H9 (cell line): Measurements from ENCODE around the gene MARVELD2. TPM values are rescaled to one million over a fixed set of nuclear protein-coding genes. Genes with fewer than 3 reads are reported as not detected.
A peak's percentile ranks its signal among the peaks of the same experiment; 100 is the strongest.

Experiments
- DNase-seq: peaks from one replicate; pipeline ENCODE4 v3.0.0-alpha.2; 2017
- H2AFZ ChIP-seq: one replicate; pipeline ENCODE4 v1.6.1; 2013; ENCODE audit warnings: mild to moderate bottlenecking, low read length, control low read depth, moderate library complexity
- H2AK5ac ChIP-seq: 2 replicates; pipeline ENCODE4 v1.6.1; 2013; ENCODE audit warnings: low read length, control low read depth, mixed read lengths; ENCODE audit not compliant: insufficient read length
- H2BK120ac ChIP-seq: one replicate; pipeline ENCODE4 v1.6.1; 2013; ENCODE audit warnings: low read depth, mild to moderate bottlenecking, low read length, control low read depth, inconsistent platforms; ENCODE audit not compliant: poor library complexity, severe bottlenecking
- H2BK12ac ChIP-seq: 2 replicates; pipeline ENCODE4 v1.6.1; 2013; ENCODE audit warnings: low read length, control low read depth, mixed read lengths, low read depth; ENCODE audit not compliant: insufficient read length
- H2BK15ac ChIP-seq: 2 replicates; pipeline ENCODE4 v1.6.1; 2013; ENCODE audit warnings: low read depth, low read length, control low read depth
- H2BK20ac ChIP-seq: one replicate; pipeline ENCODE4 v1.6.1; 2013; ENCODE audit warnings: low read depth, mild to moderate bottlenecking, low read length, control low read depth, inconsistent platforms; ENCODE audit not compliant: poor library complexity, severe bottlenecking
- H2BK5ac ChIP-seq: 2 replicates; pipeline ENCODE4 v1.6.1; 2013; ENCODE audit warnings: low read length, control low read depth, mixed read lengths; ENCODE audit not compliant: insufficient read length
- H3K14ac ChIP-seq: 2 replicates; pipeline ENCODE4 v1.6.1; 2013; ENCODE audit warnings: low read length, control low read depth; ENCODE audit not compliant: insufficient read depth
- H3K18ac ChIP-seq: 2 replicates; pipeline ENCODE4 v1.6.1; 2013; ENCODE audit warnings: low read depth, mild to moderate bottlenecking, mixed read lengths, low read length, control low read depth; ENCODE audit not compliant: insufficient read length
- H3K23ac ChIP-seq: 2 replicates; pipeline ENCODE4 v1.6.1; 2013; ENCODE audit warnings: low read length, control low read depth, mixed read lengths, low read depth; ENCODE audit not compliant: insufficient read length
- H3K23me2 ChIP-seq: 2 replicates; pipeline ENCODE4 v1.6.1; 2013; ENCODE audit warnings: low read depth, mild to moderate bottlenecking, mixed read lengths, low read length, control low read depth; ENCODE audit not compliant: insufficient read length, poor library complexity, severe bottlenecking
- H3K27ac ChIP-seq: 2 replicates; pipeline ENCODE4 v1.5.1; 2013; ENCODE audit warnings: low read length, control low read depth, mixed read lengths, low read depth; ENCODE audit not compliant: insufficient read length
- H3K27me3 ChIP-seq: 2 replicates; pipeline ENCODE4 v1.6.1; 2013; ENCODE audit warnings: low read length, control low read depth, inconsistent platforms; ENCODE audit not compliant: insufficient read depth
- H3K4ac ChIP-seq: 2 replicates; pipeline ENCODE4 v1.6.1; 2013; ENCODE audit warnings: low read depth, mild to moderate bottlenecking, control low read depth, inconsistent platforms, low read length, moderate library complexity
- H3K4me1 ChIP-seq: 2 replicates; pipeline ENCODE4 v1.6.1; 2013; ENCODE audit warnings: low read length, control low read depth, inconsistent platforms; ENCODE audit not compliant: insufficient read depth
- H3K4me2 ChIP-seq: 2 replicates; pipeline ENCODE4 v1.6.1; 2013; ENCODE audit warnings: low read length, control low read depth, mixed read lengths; ENCODE audit not compliant: insufficient read length, insufficient read depth
- H3K56ac ChIP-seq: 2 replicates; pipeline ENCODE4 v1.6.1; 2013; ENCODE audit warnings: low read depth, mild to moderate bottlenecking, mixed read lengths, low read length, control low read depth; ENCODE audit not compliant: insufficient read length
- H3K79me1 ChIP-seq: 2 replicates; pipeline ENCODE4 v1.6.1; 2013; ENCODE audit warnings: low read depth, mild to moderate bottlenecking, moderate library complexity, low read length, control low read depth, inconsistent platforms; ENCODE audit not compliant: insufficient read depth, poor library complexity, severe bottlenecking
- H3K79me2 ChIP-seq: 2 replicates; pipeline ENCODE4 v1.6.1; 2013; ENCODE audit warnings: low read length, control low read depth, inconsistent platforms; ENCODE audit not compliant: insufficient read depth
- H3K9ac ChIP-seq: 2 replicates; pipeline ENCODE4 v1.6.1; 2013; ENCODE audit warnings: low read length, control low read depth, mixed read lengths; ENCODE audit not compliant: insufficient read length; ENCODE audit errors: extremely low read depth
- H3K9me3 ChIP-seq: one replicate; pipeline ENCODE4 v1.6.1; 2013; ENCODE audit warnings: low read depth, low read length, inconsistent platforms; ENCODE audit not compliant: control insufficient read depth
- H3T11ph ChIP-seq: one replicate; pipeline ENCODE4 v1.6.1; 2013; ENCODE audit warnings: mild to moderate bottlenecking, low read length, control low read depth, inconsistent platforms
- H4K20me1 ChIP-seq: one replicate; pipeline ENCODE4 v1.6.1; 2013; ENCODE audit not compliant: control insufficient read depth, insufficient read length, insufficient read depth
- H4K5ac ChIP-seq: 2 replicates; pipeline ENCODE4 v1.6.1; 2013; ENCODE audit warnings: low read depth, mild to moderate bottlenecking, mixed read lengths, low read length, control low read depth; ENCODE audit not compliant: insufficient read length
- H4K8ac ChIP-seq: replicated peaks from 2 replicates; pipeline ENCODE4 v1.6.1; 2013; ENCODE audit warnings: low read length, control low read depth, mixed read lengths, low read depth; ENCODE audit not compliant: insufficient read length
- H4K91ac ChIP-seq: 2 replicates; pipeline ENCODE4 v1.6.1; 2013; ENCODE audit warnings: low read depth, mild to moderate bottlenecking, moderate library complexity, mixed read lengths, low read length, control low read depth; ENCODE audit not compliant: insufficient read length
- H3K27ac Mint-ChIP-seq, 3 experiments: 2 replicates in 2 of 3; 3 replicates in 1 of 3; pipeline ENCODE4 v1.8.0; 2020 to 2021; ENCODE audit warnings: mixed read lengths in 3 of 3, mild to moderate bottlenecking in 1 of 3, moderate library complexity in 1 of 3
- H3K27me3 Mint-ChIP-seq: 2 replicates; pipeline ENCODE4 v1.8.0; 2021; ENCODE audit warnings: low read depth, mild to moderate bottlenecking, moderate library complexity, mixed read lengths
- H3K36me3 Mint-ChIP-seq, 3 experiments: 2 replicates in 2 of 3; 3 replicates in 1 of 3; pipeline ENCODE4 v1.8.0; 2020 to 2021; ENCODE audit warnings: low read depth in 3 of 3, mixed read lengths in 3 of 3; ENCODE audit not compliant: insufficient read depth in 1 of 3
- H3K4me1 Mint-ChIP-seq, 2 experiments: 2 replicates each; pipeline ENCODE4 v1.8.0; 2020; ENCODE audit warnings: mixed read lengths in 2 of 2
- H3K4me3 Mint-ChIP-seq, 2 experiments: 2 replicates in 1 of 2; 3 replicates in 1 of 2; pipeline ENCODE4 v1.8.0; 2020 to 2021; ENCODE audit warnings: mild to moderate bottlenecking in 2 of 2, mixed read lengths in 2 of 2, moderate library complexity in 1 of 2
- H3K9me3 Mint-ChIP-seq, 2 experiments: 2 replicates in 1 of 2; 3 replicates in 1 of 2; pipeline ENCODE4 v1.8.0; 2020; ENCODE audit warnings: mild to moderate bottlenecking in 2 of 2, mixed read lengths in 2 of 2, moderate library complexity in 1 of 2
- WGBS: extraction: QIAGEN DNeasy Blood & Tissue Kit; methylation state at CpG from one replicate; pipeline ENCODE4 v1.1.7; 2013; ENCODE audit warnings: missing lambda C conversion rate, low lambda C conversion rate, mixed read lengths; ENCODE audit not compliant: insufficient read length; ENCODE audit errors: extremely low coverage; 5-methylcytosine and 5-hydroxymethylcytosine counted together
- total RNA-seq: library from RNA; stranded (reverse); gene quantifications from 2 replicates; pipeline ENCODE4 v1.2.1, GENCODE V29; 2021
- TF ChIP-seq, protein P1 (sequence below): fragments of 200-600 bp; sonication (generic); conservative IDR thresholded peaks from 3 replicates; pipeline ENCODE4 v1.8.0; 2021; ENCODE audit warnings: antibody characterized with exemption, mild to moderate bottlenecking

MARVELD2 gene
- total RNA-seq, 1 experiment from 2014 or later, result 30.3 TPM

DNA sequence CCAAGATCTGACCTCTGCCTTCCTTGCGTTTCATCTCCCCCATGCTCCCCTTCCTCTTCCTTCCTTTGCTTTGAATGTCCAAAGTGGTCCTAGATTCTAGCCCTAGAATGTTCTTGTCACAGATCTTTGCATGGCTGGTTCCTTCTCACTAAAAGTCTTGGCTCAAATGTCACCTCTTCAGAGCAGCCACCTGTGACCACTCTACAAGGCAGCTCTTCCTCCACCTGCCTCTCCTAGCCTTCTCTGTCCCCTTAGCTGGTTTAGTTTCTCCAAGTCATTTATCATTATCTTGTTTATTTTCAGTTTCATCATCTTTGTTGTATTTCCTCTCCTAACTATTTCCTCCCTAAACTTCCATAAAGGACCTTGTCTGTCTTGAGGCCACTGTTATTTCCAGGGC lies 70.6 kb downstream of the MARVELD2 start:
- no peak overlapping the region for H3K14ac ChIP-seq
- H3K27ac ChIP-seq, result no peak overlapping the region
- H4K91ac ChIP-seq, result no peak overlapping the region
- H3K9ac ChIP-seq, result no peak overlapping the region
- Mint-ChIP-seq H3K27me3 (no peaks in the 10 kb centered on the region), H3K9me3 (no peaks in the 10 kb centered on the region), H3K4me3 (no peak overlapping the region), H3K36me3 (no peaks in the 10 kb centered on the region), H3K4me1 (peaks cover 8 to 9% of the 10 kb centered on the region in 2 experiments), H3K27ac (no peak overlapping the region)
- no peak overlapping the region for H3K56ac ChIP-seq
- H4K20me1 ChIP-seq, result no peaks in the 10 kb centered on the region
- H2BK20ac ChIP-seq, result no peak overlapping the region
- H4K8ac ChIP-seq, result peak overlapping the region; percentile 55
- no peaks in the 10 kb centered on the region for H3K23me2 ChIP-seq
- TF ChIP-seq, protein P1, sequence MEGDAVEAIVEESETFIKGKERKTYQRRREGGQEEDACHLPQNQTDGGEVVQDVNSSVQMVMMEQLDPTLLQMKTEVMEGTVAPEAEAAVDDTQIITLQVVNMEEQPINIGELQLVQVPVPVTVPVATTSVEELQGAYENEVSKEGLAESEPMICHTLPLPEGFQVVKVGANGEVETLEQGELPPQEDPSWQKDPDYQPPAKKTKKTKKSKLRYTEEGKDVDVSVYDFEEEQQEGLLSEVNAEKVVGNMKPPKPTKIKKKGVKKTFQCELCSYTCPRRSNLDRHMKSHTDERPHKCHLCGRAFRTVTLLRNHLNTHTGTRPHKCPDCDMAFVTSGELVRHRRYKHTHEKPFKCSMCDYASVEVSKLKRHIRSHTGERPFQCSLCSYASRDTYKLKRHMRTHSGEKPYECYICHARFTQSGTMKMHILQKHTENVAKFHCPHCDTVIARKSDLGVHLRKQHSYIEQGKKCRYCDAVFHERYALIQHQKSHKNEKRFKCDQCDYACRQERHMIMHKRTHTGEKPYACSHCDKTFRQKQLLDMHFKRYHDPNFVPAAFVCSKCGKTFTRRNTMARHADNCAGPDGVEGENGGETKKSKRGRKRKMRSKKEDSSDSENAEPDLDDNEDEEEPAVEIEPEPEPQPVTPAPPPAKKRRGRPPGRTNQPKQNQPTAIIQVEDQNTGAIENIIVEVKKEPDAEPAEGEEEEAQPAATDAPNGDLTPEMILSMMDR, result no peak
- H3K79me2 ChIP-seq, result no peaks in the 10 kb centered on the region
- H3K4ac ChIP-seq, result no peak overlapping the region
- H2BK15ac ChIP-seq, result no peak overlapping the region
- no peak overlapping the region for H3K23ac ChIP-seq
- H3K9me3 ChIP-seq, result no peaks in the 10 kb centered on the region
- no peak overlapping the region for H2BK120ac ChIP-seq
- no CpG with 5 or more reads among the region's 1 CpG for WGBS
- no peak overlapping the region for H2BK12ac ChIP-seq
- no peaks in the 10 kb centered on the region for H3K27me3 ChIP-seq
- no peaks in the 10 kb centered on the region for H3K79me1 ChIP-seq
- H2AFZ ChIP-seq, result no peak overlapping the region
- H4K5ac ChIP-seq, result no peak overlapping the region
- no peak for DNase-seq
- H3K4me2 ChIP-seq, result no peak overlapping the region
- no peak overlapping the region for H2BK5ac ChIP-seq
- H3K18ac ChIP-seq, result no peak overlapping the region
- no peak overlapping the region for H2AK5ac ChIP-seq
- H3K4me1 ChIP-seq, result peaks cover 2% of the 10 kb centered on the region; the same call in 1 of the 2 replicates
- no peak overlapping the region for H3T11ph ChIP-seq
